ENCODE measurements around the gene MORC4. TPM values are rescaled to one million over a fixed set of nuclear protein-coding genes. Genes with fewer than 3 reads are reported as not detected.

The MORC4 gene
- total RNA-seq, 4 donors from 2014 or later = 9.8 to 11.1 (median 10.2) TPM

DNA sequence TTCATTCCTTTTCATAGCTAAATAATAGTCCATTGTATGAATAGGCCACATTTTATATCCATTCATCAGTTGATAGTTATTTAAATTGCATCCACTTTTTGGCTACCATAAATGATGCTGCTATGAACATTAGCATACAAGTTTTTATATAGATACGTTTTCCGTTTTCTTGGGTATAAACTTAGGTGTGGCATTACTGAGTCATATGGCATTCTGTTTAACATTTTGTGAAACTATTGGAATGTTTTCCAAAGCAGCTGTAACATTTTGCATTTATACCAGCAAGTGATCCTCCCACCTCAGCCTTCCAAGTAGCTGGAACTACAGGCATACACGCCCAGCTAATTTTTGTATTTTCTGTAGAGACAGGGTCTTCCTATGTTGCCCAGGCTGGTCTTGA lies 53.5 kb downstream of the MORC4 start:
- Histone ChIP-seq H3K4me3 (no peak overlapping the region), H3K4me1 (no peaks in the 10 kb centered on the region), H3K27ac (replicated peaks in 1 of 4) (no peak overlapping the region), H3K27me3 (peaks cover 0 to 5% (median 0%) of the 10 kb centered on the region in 4 donors), H3K36me3 (peaks cover 0 to 17% (median 14%) of the 10 kb centered on the region in 4 donors), H3K9me3 (no peaks in the 10 kb centered on the region)
- DNase-seq (ENCODE audit: extremely low spot score) = no peak
- intact Hi-C loops (cut with DNase I) = no loop called here
- 91% methylated on average over 3 of the region's 3 CpGs for WGBS
- TF ChIP-seq CTCF (IDR thresholded peaks at IDR 0.05) = no peak
- TF ChIP-seq EP300 (IDR thresholded peaks at IDR 0.05) = no peak
- TF ChIP-seq POLR2AphosphoS5 (IDR thresholded peaks at IDR 0.05) = no peak
- no peak for TF ChIP-seq POLR2A (IDR thresholded peaks at IDR 0.05; ENCODE audit: low read depth)

GRCh38 chrX:106940068-106940467 lies 59.9 kb downstream of the MORC4 start:
- H3K4me3 ChIP-seq = no peak overlapping the region
- H3K4me1 ChIP-seq = no peaks in the 10 kb centered on the region
- DNase-seq (ENCODE audit: extremely low spot score) = no peak
- H3K9me3 ChIP-seq = no peaks in the 10 kb centered on the region
- intact Hi-C loops (cut with DNase I) = no loop called here
- peaks cover 0 to 26% (median 22%) of the 10 kb centered on the region in 4 donors for H3K36me3 ChIP-seq
- WGBS = 71% methylated on average over 1 of the region's 1 CpG
- no peak overlapping the region for H3K27ac ChIP-seq (replicated peaks in 1 of 4)
- TF ChIP-seq CTCF (IDR thresholded peaks at IDR 0.05) = no peak
- H3K27me3 ChIP-seq = no peaks in the 10 kb centered on the region

DNA sequence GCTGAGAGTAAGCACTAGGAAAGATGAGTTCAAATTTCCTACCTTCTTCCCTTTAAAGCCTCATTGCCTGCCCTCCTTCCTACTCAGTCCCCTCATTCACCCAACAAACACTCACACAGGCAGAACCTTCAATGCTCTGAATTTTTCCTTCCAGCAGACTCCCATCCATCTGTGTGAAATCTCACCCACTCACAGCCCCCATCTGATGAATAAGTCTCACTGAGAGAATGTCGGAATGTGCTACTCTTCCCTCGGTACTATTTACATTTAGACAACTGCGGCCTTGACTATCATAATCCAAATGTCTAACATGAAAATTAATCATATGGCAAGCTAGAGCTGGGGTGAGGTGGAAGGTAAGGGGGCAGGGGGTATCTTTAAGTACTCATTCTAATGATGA lies 60.4 kb downstream of the MORC4 start:
- H3K9me3 ChIP-seq = no peaks in the 10 kb centered on the region
- H3K27me3 ChIP-seq = no peaks in the 10 kb centered on the region
- no peak overlapping the region for H3K4me3 ChIP-seq
- TF ChIP-seq POLR2A (IDR thresholded peaks at IDR 0.05; ENCODE audit: low read depth) (no peak), EP300 (IDR thresholded peaks at IDR 0.05) (no peak), POLR2AphosphoS5 (IDR thresholded peaks at IDR 0.05) (no peak), CTCF (IDR thresholded peaks at IDR 0.05) (no peak)
- H3K36me3 ChIP-seq = peaks cover 0 to 26% (median 22%) of the 10 kb centered on the region in 4 donors
- no peaks in the 10 kb centered on the region for H3K4me1 ChIP-seq
- H3K27ac ChIP-seq (replicated peaks in 1 of 4) = no peak overlapping the region
- 65% methylated on average over 3 of the region's 3 CpGs for WGBS
- intact Hi-C loops (cut with DNase I) = no loop called here
- DNase-seq (ENCODE audit: extremely low spot score) = no peak

- WGBS = 25% methylated on average over 1 of the region's 1 CpG
- DNase-seq (ENCODE audit: extremely low spot score) = no peak
- no peaks in the 10 kb centered on the region for H3K27me3 ChIP-seq
- H3K27ac ChIP-seq (replicated peaks in 1 of 4) = no peak overlapping the region
- no peaks in the 10 kb centered on the region for H3K9me3 ChIP-seq
- H3K4me1 ChIP-seq = no peaks in the 10 kb centered on the region
- TF ChIP-seq EP300 (IDR thresholded peaks at IDR 0.05) (no peak), POLR2AphosphoS5 (IDR thresholded peaks at IDR 0.05) (no peak), POLR2A (IDR thresholded peaks at IDR 0.05; ENCODE audit: low read depth) (no peak), CTCF (IDR thresholded peaks at IDR 0.05) (no peak)
- H3K4me3 ChIP-seq = no peak overlapping the region
- intact Hi-C loops (cut with DNase I) = no loop called here
- H3K36me3 ChIP-seq = peaks cover 0 to 9% (median 5%) of the 10 kb centered on the region in 4 donors
These were observed 63.8 kb downstream of the MORC4 start for GRCh38 chrX:106936246-106936645.

DNA sequence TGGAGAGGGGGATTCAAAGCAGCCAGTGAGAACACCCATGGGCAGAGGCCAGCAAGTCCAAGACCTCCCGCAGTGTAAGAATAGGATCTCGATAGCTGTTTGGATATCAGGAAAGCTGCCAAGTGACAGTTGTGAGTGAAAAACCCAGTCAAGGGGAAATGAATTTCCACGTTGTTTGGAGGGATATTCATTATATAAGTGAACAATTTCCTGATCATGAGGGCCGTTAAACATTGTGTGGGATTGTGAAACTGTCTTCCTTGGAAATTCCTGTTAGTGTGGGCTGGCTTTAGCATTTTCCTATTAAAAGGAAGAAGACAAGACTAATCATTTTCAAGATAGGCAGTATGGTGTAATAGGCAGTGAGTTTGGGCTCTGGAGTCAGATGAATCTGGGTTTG lies 64.8 kb downstream of the MORC4 start:
- Histone ChIP-seq H3K27me3 (no peaks in the 10 kb centered on the region), H3K4me3 (no peak overlapping the region), H3K36me3 (peaks cover 0 to 9% (median 1%) of the 10 kb centered on the region in 4 donors), H3K27ac (replicated peaks in 1 of 4) (no peak overlapping the region), H3K4me1 (no peaks in the 10 kb centered on the region), H3K9me3 (no peaks in the 10 kb centered on the region)
- no peak for TF ChIP-seq EP300 (IDR thresholded peaks at IDR 0.05)
- intact Hi-C loops (cut with DNase I) = no loop called here
- 61% methylated on average over 4 of the region's 4 CpGs for WGBS
- DNase-seq (ENCODE audit: extremely low spot score) = no peak
